ENCODE measurements around the gene SLC2A8. TPM values are rescaled to one million over a fixed set of nuclear protein-coding genes. Genes with fewer than 3 reads are reported as not detected.

SLC2A8 gene
- total RNA-seq, 3 donors from 2014 or later = 1.9 to 3.2 (median 3.0) TPM

- H3K4me3 Mint-ChIP-seq = peak overlapping the region; percentile 97
- ATAC-seq = no peak
- H3K36me3 Mint-ChIP-seq (ENCODE audit: insufficient read depth) = peaks cover 73% of the 10 kb centered on the region
- H3K27me3 Mint-ChIP-seq (ENCODE audit: low read depth) = no peaks in the 10 kb centered on the region
- H3K9me3 Mint-ChIP-seq = peaks cover 7% of the 10 kb centered on the region
- DNase-seq = no peak
- peaks cover 36% of the 10 kb centered on the region for H3K4me1 Mint-ChIP-seq (ENCODE audit: low read depth)
Observed at GRCh38 chr9:127446713-127447415, 49.9 kb downstream of the SLC2A8 start.

DNA sequence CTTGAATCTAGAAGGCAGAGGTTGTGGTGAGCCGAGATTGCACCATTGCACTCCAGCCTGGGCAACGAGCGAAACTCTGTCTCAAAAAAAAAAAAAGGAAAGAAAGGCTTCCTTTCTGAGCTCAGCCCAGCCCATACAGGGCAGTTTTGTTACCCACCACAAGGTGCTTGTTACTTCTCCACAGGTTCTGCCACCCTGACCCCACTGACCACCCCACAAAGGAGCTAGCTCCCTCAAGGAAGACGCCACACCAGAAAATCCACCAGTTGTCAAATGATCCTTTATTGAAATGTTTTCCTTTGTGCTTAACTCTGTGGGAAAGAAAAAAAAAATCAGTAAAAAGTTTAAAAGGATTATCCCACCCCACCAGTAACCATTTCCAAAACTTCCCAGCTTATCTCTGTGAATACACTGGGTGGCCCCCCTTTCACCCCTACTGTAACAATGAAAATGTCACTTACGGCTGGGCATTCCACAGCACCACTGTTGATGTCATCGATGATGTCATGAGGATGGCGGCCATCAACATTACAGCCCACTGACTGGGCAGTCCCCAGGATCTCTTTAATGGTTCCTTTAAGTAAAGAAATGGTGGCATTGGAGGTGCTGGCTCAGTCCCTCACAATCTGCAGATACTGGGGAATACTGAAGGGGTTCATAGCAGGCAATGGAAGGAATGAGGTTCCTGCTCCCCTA lies 50.6 kb downstream of the SLC2A8 start:
- peaks cover 71% of the 10 kb centered on the region for H3K36me3 Mint-ChIP-seq (ENCODE audit: insufficient read depth)
- H3K4me1 Mint-ChIP-seq (ENCODE audit: low read depth) = peaks cover 37% of the 10 kb centered on the region
- no peak for ATAC-seq
- DNase-seq = no peak
- H3K4me3 Mint-ChIP-seq = peak overlapping the region; percentile 97
- H3K27me3 Mint-ChIP-seq (ENCODE audit: low read depth) = no peaks in the 10 kb centered on the region
- H3K9me3 Mint-ChIP-seq = peaks cover 7% of the 10 kb centered on the region

GRCh38 chr9:127448112-127448805 lies 51.3 kb downstream of the SLC2A8 start:
- peak overlapping the region; percentile 97 for H3K4me3 Mint-ChIP-seq
- DNase-seq (no peak), ATAC-seq (no peak)
- peaks cover 67% of the 10 kb centered on the region for H3K36me3 Mint-ChIP-seq (ENCODE audit: insufficient read depth)
- peaks cover 7% of the 10 kb centered on the region for H3K9me3 Mint-ChIP-seq
- H3K27me3 Mint-ChIP-seq (ENCODE audit: low read depth) = no peaks in the 10 kb centered on the region
- peaks cover 37% of the 10 kb centered on the region for H3K4me1 Mint-ChIP-seq (ENCODE audit: low read depth)

- H3K36me3 Mint-ChIP-seq (ENCODE audit: insufficient read depth) = peaks cover 61% of the 10 kb centered on the region
- H3K27me3 Mint-ChIP-seq (ENCODE audit: low read depth) = no peaks in the 10 kb centered on the region
- DNase-seq = no peak
- ATAC-seq = no peak
- H3K9me3 Mint-ChIP-seq = peaks cover 3% of the 10 kb centered on the region
- peak overlapping the region; percentile 97 for H3K4me3 Mint-ChIP-seq
- peaks cover 37% of the 10 kb centered on the region for H3K4me1 Mint-ChIP-seq (ENCODE audit: low read depth)
Observed at GRCh38 chr9:127449332-127449966, 52.5 kb downstream of the SLC2A8 start.

GRCh38 chr9:127450243-127450760 lies 53.3 kb downstream of the SLC2A8 start:
- ATAC-seq = no peak
- H3K4me1 Mint-ChIP-seq (ENCODE audit: low read depth) = peaks cover 37% of the 10 kb centered on the region

GRCh38 chr9:127450830-127451607 lies 54.0 kb downstream of the SLC2A8 start, which contains the start of the genes LRSAM1 and RPL12:
Gene LRSAM1, plus strand, starts transcription at chr9:127451510. Its CDS starts 3,018 bp downstream, at chr9:127454528.
Gene RPL12, minus strand, starts transcription at chr9:127451406. Its CDS starts 89 bp downstream, at chr9:127451317.
- peak; percentile 99 for DNase-seq
- no peaks in the 10 kb centered on the region for H3K9me3 Mint-ChIP-seq
- peaks cover 56% of the 10 kb centered on the region for H3K36me3 Mint-ChIP-seq (ENCODE audit: insufficient read depth)
- H3K27me3 Mint-ChIP-seq (ENCODE audit: low read depth) = no peaks in the 10 kb centered on the region
- H3K4me1 Mint-ChIP-seq (ENCODE audit: low read depth) = peaks cover 39% of the 10 kb centered on the region
- peak within 1 kb of the TSS; percentile 97 for H3K4me3 Mint-ChIP-seq
- peak; percentile 75 to 77 for ATAC-seq

More at GRCh38 chr9:127450243-127450760, 53.3 kb downstream of the SLC2A8 start:
- no peak for DNase-seq
- no peaks in the 10 kb centered on the region for H3K27me3 Mint-ChIP-seq (ENCODE audit: low read depth)
- H3K36me3 Mint-ChIP-seq (ENCODE audit: insufficient read depth) = peaks cover 56% of the 10 kb centered on the region
- peak overlapping the region; percentile 97 for H3K4me3 Mint-ChIP-seq
- H3K9me3 Mint-ChIP-seq = no peaks in the 10 kb centered on the region

DNA sequence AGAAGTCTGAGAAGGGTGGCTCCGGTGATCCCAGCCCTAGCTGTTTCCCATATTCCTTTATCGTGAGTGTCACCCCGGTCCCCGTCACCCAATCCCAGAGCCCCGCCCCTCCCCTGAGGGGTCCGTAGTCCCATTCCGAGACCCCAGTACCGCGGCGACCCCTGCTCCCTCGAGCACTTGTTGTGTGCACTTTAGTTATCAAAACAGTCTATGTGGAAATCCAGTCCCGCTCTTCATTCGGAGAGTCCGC lies 54.6 kb downstream of the SLC2A8 start:
- Mint-ChIP-seq H3K9me3 (no peaks in the 10 kb centered on the region), H3K4me1 (ENCODE audit: low read depth) (peaks cover 38% of the 10 kb centered on the region), H3K36me3 (ENCODE audit: insufficient read depth) (peaks cover 51% of the 10 kb centered on the region), H3K4me3 (peak overlapping the region; percentile 97), H3K27me3 (ENCODE audit: low read depth) (no peaks in the 10 kb centered on the region)
- DNase-seq (no peak), ATAC-seq (no peak)

- peak; percentile 17 to 21 for ATAC-seq
- Mint-ChIP-seq H3K4me3 (peak overlapping the region; percentile 97), H3K9me3 (no peaks in the 10 kb centered on the region), H3K27me3 (ENCODE audit: low read depth) (no peaks in the 10 kb centered on the region), H3K36me3 (ENCODE audit: insufficient read depth) (peaks cover 47% of the 10 kb centered on the region), H3K4me1 (ENCODE audit: low read depth) (peaks cover 34% of the 10 kb centered on the region)
- DNase-seq = peak; percentile 35
Observed at GRCh38 chr9:127451858-127452656, 55.1 kb downstream of the SLC2A8 start.

DNA sequence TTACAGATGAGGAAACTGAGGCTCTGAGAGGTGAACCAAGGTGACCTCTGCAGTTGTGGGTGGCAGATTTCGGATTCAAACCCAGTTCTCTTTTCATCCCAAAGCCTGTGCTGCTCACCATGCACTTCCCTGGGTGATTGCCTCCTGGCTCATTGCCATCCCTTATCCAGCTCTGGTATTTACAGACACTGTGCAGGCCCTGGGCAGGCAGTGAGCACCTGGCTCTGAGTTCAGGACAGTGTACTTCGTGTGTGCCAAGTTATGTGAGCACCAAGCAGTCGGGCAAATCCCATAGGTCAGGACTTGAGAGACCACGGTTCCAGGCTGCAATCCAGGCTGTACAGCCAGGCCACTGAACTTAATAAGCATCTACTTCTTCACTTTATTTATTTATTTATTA lies 55.7 kb downstream of the SLC2A8 start:
- H3K4me1 Mint-ChIP-seq (ENCODE audit: low read depth) = peaks cover 30% of the 10 kb centered on the region
- no peaks in the 10 kb centered on the region for H3K27me3 Mint-ChIP-seq (ENCODE audit: low read depth)
- no peaks in the 10 kb centered on the region for H3K9me3 Mint-ChIP-seq
- ATAC-seq (no peak), DNase-seq (no peak)
- H3K36me3 Mint-ChIP-seq (ENCODE audit: insufficient read depth) = peaks cover 41% of the 10 kb centered on the region
- H3K4me3 Mint-ChIP-seq = peak overlapping the region; percentile 97

DNA sequence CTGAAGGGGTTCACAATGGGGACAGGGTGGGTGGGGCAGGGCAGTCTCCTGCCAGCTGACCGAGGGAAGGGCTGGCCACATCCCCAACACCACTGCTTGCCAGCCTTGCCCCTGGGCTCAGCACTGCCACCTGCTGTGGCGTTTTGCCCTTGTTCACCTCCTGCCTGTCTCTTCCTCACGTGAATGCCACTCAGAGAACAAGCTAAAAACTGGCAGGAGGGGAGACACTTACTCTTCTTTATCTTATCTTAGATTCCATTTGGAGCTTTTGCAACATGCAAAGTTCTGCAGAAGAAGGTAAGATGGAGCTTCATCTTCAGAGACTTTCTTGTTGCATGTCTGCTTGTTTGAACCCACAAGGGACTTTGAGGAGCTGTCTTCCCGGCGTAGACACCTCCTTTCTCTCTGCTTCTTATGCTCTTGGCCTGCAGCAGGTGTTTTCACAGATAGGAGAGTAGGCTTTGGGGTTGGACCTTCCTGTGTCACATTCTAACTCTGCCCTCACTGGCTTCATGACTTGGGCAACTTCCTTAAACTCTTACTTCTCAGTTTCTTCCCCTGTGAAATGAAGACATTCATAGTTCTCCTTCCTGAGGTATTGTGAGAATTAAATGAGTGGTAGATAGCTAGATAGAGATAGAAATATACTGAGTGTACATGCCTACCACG lies 58.5 kb downstream of the SLC2A8 start:
- Mint-ChIP-seq H3K27me3 (ENCODE audit: low read depth) (no peaks in the 10 kb centered on the region), H3K36me3 (ENCODE audit: insufficient read depth) (peaks cover 14% of the 10 kb centered on the region), H3K9me3 (no peaks in the 10 kb centered on the region), H3K4me3 (no peak overlapping the region), H3K4me1 (ENCODE audit: low read depth) (peaks cover 6% of the 10 kb centered on the region)
- no peak for ATAC-seq
- no peak for DNase-seq

GRCh38 chr9:127457191-127457878 lies 60.4 kb downstream of the SLC2A8 start:
- ATAC-seq = no peak
- Mint-ChIP-seq H3K4me3 (no peak overlapping the region), H3K9me3 (no peaks in the 10 kb centered on the region), H3K27me3 (ENCODE audit: low read depth) (no peaks in the 10 kb centered on the region), H3K4me1 (ENCODE audit: low read depth) (peaks cover 3% of the 10 kb centered on the region), H3K36me3 (ENCODE audit: insufficient read depth) (peaks cover 14% of the 10 kb centered on the region)
- no peak for DNase-seq
